ENCODE results near the gene FOXJ3.

The FOXJ3 gene

DNA sequence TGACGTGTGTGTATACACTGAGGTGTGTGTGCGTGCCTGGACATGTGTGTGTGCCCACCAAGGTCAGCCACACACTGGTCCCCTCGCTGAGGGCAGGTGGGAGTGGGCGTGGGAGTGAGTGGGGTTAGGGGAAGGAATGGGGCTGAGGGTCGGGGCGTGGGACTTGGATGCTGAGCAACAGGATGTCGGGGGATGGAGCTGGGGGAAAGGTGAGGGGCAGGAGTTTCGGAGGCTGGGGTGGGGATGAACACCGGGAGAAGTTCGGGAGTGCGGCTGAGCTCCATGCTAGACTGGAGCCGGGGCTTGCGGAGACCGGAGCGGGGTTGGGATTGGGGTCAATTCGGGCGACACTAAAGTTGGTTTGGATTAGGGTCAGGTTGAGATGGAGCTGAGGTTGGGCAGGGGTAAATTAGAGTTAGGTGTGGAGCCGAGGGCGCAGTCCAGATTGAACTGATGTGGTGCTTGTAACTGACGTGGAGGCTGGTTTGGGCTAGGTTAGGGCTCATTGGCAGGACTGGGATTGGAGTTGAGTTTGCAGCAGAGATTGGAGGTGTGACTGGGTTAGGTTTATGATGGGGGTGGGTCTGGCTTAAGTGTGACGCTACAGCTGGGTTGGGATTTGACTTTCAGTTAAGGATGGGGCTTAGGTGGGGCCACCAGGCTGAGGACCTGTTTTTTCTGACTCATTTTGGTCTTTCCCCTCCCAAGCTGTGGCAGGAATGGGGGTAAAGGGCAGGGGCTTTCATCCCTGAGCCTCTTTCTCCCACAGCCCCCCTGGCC lies 167.2 kb downstream of the FOXJ3 start:
- no peak for DNase-seq (ENCODE audit: low read depth in 2 of 2)

DNA sequence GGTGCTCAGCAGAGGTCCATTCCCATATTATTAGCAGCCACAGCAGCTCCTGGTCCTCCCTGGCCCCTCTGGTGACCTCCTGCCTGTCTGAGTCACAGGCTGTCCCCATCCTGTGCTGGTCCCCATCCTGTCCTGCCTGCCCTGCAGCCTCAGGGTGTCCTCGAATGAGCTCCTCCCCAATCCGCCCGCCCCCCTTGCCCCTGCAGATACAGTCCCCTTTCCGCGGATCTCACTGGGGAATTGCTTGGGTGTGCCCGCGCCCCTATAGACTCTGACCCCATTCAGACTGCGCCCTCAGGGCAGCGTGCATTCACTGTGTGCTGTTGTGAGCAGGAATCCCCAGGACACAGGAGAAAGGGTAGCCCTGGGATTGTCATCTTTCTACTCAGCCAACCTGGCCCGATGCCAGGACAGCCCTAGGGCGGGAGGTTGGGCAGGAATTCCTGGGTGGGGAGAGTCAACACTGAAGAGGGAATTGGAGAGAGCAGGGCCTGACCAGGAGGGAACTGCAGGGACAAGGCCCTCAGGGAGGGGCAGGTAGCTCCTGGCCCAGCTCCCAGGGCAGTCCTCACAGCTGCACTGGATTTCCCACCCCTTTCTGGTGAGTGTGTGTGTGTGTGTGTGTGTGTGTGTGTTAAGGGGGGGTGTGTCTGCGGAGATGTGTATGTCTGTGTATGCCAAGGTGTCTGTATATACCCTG lies 169.4 kb downstream of the FOXJ3 start:
- DNase-seq (ENCODE audit: low read depth in 2 of 2) = no peak

DNA sequence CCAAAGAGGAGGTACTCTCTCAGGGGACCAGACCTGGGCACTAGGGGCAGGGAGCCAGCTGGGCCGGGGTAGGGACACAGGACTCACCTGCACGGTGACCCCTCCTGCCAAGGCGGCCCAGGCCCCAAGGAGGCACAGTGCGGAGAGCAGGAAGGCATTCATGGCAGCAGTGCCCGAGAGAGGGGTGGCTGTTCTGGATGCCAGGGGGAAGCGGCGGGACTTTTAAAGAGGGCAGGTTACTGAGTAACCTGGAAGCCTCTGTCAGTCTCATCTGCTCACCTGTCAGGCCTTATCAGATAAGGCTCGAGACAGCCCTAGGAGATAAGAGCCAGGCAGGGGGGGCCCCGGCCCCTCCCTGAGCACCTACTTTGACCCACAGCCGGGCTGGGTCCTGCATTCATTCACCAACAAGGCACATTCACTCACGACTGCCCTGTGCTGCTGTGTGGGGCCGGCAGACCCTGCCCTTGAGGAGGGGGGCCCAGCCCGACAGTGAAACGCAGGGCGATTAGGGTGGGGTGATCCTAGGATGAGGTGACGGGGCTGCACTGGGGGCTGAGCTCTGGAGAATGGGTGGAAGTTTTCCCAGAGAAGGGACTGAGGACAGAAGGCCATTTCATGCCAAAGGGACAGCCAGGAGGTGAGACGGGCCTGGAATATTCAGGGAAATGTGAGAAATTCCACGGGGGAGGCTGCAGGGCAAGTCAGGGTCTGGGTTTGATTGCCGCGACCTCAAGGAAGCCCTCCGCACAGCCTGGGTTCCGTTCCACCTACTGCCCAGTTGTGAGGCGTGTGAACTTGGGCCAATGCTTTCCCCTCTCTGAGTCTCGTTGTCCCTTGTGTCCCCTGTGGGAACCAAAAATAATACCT lies 170.2 kb downstream of the FOXJ3 start, which contains the start of gene GUCA2A:
GUCA2A (minus strand) TSS at position 195 of the 870 bp plus-strand sequence; CDS start at position 162, 33 bp downstream.
- no peak for DNase-seq (ENCODE audit: low read depth in 2 of 2)

DNA sequence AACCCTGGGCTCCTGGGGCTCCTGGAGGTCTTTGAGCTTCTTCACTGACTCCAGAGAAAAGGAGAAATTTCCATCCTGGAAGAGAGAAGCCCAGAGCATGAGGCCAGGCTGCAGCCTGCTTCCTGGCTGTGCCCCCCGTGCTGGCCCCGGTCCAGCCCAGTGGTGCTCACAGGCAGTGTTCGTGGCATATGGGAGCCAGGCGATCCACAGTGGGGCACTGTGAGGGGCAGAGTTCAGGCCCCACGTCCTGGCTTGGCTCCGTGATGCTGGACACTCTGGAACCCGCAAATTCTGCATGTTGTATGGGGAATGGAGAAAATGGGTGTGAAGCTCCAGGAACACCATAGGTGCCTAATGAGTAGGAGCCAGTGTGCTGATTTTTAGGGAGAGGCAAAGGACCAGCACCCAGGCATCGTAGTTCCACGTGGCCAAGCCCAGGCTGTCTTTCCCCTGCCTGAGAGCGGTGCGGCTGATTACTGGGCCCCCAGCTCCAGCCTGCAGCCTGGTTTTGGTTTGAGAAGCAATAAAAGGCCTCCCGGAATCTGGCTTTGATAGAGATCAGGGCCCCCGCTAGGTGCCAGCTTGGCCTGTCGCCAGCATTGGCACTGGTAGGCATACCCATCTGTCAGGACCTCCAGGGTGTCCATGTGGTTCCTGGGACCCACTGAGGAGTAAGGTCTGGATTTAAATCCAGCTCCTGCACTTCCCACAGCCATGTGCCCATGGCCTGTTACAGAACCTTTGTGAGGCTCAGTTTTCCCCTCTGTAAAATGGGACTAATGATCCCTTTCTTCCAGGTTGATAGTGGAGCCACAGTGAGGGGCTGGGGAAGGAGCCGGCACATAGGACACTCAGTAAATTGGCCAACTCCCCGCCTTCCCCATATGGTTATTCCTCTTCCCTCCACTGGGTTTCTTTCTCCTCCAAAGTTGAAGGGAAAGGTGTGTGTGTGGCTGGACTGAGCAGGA lies 171.2 kb downstream of the FOXJ3 start:
- no peak for DNase-seq (ENCODE audit: low read depth in 2 of 2)

DNA sequence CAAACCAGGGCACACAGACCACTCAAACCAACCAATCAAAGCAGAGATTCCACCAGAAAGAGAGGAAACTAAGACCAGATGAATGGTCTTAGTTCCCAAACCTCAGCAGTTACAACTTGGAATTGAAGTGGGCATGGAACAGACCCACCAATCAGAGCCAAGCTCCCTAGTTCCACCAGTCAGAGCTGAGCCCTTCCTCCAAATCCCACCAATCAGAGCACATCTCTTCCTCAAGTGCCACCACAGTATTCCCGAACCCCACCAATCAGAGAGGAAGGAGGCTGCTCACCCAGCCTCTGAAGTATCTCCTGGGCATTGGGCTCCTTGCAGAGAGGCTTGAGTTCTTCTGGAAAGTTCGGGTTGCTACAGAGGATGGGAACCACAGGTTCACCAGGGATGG lies 171.9 kb downstream of the FOXJ3 start:
- DNase-seq (ENCODE audit: low read depth in 2 of 2) = no peak

DNA sequence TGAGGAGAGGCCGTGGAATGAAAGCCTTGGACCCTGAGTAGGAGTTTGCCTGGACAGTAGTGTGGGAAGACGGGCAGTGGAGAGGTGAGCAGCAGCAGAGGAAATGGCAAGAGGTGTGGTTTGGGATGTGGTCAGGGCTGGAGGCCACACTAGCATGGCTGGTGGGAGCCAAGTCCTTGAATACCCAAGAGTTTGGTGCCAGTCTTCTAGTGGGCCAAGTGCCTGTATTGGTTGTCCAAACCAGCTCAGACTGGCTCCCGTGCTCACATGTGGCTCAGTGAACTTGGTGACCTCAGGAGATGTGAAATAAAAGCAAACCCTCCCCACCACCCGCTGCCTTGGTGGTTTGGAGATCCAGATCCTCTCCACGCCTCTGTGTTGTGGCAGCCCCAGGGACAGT lies 172.9 kb downstream of the FOXJ3 start:
- DNase-seq (ENCODE audit: low read depth in 2 of 2) = no peak

DNA sequence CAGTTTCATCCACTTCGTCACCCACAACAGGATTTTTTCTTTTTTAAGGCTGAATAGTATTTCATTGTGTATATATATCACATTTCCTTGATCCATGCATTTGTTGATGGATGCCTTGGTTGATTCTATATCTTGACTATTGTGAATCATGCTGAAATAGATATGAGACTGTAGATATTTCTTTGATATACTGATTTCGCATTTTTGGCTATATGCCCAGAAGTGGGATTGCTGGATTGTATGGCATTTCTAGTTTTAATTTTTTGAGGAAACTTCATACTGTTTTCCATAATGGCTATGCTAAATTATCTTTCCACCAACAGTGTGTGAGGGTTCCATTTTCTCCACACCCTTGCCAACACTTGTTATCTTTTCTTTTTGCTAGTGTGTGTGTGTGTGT lies 176.8 kb downstream of the FOXJ3 start:
- DNase-seq (ENCODE audit: low read depth in 2 of 2) = no peak

DNA sequence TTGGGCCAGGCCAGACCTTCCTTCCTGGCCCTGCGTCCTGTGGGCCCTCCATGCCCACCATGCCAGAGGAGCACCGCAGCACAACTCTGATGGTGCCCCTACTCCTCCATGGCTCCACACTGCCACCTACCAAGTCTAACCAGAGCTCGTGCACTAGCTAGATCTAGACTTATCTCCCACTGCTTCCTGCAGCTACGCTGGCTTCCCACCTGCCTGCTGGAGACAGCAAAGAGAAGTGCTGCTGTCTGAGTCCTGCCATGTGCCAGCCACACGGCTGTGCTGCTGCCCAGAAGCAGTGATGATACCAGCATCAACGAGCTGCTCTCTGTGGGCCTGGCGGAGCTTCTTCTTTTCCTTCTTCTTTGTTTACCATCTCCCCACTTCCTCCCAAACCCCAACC lies 177.4 kb downstream of the FOXJ3 start:
- DNase-seq (ENCODE audit: low read depth in 2 of 2) = no peak

DNA sequence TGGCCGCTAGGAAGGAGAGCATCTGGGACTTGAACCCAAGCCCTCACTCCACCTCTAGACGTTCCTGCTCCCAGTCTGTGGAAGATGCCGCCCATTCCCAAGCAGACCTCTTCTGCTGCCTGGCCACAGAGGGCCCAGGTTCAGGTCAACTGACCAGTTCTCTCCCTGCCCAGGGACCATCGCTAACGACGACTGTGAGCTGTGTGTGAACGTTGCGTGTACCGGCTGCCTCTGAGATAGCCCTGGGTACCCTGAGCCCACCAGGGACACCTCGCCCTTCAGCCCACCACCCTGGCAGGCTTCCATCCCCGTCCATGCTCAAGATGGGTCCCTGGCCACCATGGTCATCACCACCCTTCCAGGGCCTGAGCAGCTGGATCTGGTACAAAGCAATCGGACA lies 179.7 kb downstream of the FOXJ3 start:
- DNase-seq (ENCODE audit: low read depth in 2 of 2) = no peak

DNA sequence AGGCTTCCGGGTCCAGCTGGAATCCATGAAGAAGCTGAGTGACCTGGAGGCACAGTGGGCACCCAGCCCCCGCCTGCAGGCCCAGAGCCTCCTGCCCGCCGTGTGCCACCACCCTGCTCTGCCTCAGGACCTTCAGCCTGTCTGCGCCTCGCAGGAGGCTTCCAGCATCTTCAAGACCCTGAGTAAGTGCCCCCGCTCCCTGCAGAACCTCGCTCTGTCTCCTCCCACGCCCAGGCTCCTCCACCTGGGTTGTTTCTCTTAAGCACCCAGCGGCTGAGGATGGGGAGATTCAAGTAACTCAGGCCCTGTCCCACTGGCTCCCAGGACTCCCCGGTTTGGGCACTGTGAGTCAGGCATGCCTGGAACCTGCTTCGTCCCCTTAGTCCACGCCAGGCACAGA lies 180.3 kb downstream of the FOXJ3 start:
- no peak for DNase-seq (ENCODE audit: low read depth in 2 of 2)

DNA sequence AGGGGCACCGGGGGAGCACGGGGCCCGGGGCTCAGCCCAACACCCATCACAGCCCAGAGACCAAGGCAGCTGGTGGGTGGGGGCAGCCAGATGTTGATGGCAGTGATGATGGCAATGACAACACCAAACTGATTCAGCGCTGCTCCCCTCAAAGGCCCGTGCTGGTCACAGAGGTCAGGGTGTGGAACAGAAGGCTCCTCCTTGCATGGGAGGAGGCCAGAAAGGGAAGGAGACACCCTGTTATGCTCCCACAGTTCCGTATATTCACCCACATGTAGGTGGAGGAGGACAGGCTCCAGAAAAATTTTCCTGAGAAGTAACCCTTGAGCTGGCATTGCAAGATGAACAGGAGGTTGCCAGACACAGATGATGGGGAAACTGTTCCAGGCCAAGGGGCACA lies 181.4 kb downstream of the FOXJ3 start:
- no peak for DNase-seq (ENCODE audit: low read depth in 2 of 2)

DNA sequence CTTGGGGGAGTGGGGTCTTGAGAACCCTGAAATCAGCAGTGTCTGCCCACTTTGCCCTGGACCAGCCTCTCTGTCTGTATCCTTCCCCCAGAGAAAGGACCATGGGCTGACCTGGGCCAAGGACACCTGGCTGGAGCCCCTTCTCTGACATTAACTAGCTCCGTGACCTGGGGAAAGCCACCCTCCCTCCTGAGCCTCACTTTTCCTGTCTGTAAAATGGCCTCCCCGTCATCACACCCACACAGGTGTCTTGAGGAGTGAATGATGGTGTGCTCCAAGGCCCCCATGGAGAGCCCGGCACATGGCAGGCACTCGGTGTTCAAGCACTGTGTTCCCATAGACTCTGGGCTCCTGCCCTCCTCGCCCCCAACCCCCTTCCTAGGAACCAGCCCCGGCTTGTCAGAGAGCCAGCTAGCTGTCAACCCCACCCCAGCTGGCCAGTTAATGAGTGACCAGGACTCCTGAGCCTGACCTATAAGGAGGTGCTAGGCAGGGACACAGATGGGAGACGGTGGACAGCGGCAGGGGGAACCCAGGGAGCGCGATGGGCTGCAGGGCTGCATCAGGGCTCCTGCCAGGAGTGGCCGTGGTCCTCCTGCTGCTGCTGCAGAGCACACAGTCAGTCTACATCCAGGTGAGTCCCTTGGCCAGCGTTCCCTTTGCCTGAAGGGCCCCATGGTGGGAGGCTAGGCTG lies 182.0 kb downstream of the FOXJ3 start, which contains the start of gene GUCA2B:
GUCA2B (plus strand) TSS at position 504 of the 694 bp plus-strand sequence; CDS start at position 545, 41 bp downstream.
- no peak for DNase-seq (ENCODE audit: low read depth in 2 of 2)

DNA sequence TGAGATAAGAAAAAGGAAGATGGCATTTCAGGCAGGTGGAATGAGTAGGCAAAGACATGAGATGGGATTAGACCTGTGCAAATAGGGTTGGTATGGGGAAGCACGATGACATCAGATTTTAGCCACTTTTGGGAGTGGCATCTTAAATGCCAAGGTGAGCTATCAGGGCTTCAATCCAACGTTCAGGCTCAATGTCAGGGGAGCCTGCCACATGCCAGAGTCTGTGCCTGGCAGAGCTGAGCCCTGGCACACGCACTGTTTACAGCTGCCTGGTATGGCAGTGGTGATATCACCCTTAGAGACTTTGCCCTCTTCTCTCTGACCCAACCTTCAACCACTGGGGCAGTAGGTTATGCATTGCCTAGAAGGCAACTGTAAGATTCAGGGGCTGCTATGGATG lies 182.9 kb downstream of the FOXJ3 start:
- no peak for DNase-seq (ENCODE audit: low read depth in 2 of 2)

DNA sequence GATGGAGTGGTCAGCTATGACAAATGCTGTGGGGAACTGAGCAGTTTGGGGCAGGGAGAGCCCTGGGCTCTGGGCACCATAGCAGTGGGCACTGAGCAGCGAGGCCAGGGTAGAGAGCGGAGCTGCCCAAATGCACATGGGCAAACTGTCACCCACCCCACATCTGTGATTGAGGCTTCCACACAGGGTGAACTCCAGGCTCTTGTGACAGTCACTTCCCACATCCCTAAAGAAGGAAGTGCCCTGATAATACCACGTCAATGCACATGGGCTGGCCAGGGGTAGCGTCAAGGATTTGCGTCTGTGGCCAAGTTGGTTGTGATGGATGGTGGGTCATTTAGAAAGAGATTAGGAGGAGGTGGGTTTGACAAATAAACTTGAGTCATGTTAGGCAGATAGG lies 184.4 kb downstream of the FOXJ3 start:
- DNase-seq (ENCODE audit: low read depth in 2 of 2) = no peak

DNA sequence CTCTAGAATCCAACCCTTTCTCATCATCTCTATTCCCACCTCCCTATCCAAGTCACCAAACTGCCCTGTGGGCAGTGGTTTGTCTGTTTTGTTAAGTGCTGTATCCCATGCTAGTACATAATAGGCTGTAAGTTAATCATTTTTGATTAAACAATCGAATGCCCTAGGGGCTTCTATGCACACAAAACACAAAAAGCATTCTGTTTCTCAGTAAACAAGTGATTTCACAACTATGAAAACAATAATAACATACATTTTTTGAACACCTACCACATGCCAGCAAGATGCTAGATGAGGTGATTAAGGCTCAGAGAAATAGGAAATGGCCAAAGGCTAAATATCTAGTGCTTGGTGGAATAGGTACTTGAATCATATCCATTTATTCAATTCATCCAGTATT lies 186.9 kb downstream of the FOXJ3 start:
- DNase-seq (ENCODE audit: low read depth in 2 of 2) = no peak

DNA sequence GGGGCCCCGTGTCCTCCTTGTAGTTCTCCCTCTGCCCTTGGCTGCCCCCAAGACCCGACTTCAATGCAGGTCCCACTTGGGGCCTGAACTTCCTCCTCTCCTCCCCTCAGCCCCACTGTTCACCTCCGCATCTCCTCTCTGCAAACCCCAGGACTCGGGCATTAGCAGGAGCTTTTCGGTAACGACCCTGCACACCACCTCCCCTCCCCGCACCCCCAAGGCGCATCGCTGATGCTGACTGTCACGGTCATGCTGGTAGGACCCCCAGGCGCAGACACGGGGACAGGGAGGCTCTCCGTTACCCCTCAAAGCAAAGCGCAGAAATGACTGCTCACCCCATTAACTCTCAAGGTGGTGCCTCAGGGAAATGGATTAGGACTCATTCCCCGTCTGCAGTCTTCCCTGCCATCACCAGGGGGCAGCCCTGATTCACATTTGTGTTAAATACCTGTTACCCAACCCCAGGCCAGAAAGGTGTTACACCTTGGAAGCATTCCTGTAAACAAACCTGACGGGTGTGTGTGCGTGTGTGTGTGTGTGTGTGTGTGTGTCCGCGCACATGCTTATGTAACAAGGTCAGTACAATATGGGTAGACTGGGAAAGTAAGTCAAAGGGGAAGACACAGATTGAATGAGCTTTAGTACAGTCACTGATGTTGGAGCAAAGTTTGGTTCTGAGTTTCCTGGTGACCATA lies 188.3 kb downstream of the FOXJ3 start:
- peak; percentile 31 to 70 for DNase-seq (ENCODE audit: low read depth in 2 of 2)

DNA sequence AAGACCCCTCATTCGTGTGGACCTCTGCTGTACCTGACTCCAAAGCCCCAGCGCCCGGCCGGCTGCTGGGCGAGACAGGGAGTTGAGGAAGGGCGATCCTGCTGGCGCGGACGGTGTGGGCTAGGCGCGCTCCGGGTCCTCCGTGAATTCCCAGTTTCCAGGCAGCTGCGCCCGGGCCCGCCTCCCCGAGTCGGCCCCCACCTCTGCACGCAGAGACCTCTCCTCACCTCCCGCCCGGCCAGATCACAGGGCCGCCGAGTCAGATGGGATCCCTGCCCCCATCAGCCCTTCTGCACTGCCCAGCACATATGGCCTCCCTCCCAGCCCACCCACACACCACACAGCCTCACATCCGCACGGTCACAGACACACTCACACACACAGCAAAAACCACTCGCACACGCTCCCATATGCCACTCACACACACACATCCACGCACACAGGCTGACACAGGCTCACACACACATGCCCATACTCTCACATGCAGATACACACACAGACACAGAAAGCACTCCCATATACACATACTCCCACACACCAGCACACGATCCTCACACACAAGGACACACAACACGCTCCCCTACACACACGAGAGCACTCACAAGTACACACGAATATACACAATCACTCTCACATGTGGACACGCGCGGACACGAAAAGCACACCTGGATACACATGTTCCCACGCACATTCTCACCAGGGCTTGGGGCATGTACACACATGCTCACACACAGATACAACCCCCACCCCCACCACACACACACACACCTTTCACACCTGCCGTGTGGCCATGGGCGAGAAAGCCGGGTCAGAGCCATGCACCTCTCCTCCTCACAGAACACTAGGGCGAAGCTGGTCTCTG lies 189.0 kb downstream of the FOXJ3 start:
- DNase-seq (ENCODE audit: low read depth in 2 of 2) = no peak

DNA sequence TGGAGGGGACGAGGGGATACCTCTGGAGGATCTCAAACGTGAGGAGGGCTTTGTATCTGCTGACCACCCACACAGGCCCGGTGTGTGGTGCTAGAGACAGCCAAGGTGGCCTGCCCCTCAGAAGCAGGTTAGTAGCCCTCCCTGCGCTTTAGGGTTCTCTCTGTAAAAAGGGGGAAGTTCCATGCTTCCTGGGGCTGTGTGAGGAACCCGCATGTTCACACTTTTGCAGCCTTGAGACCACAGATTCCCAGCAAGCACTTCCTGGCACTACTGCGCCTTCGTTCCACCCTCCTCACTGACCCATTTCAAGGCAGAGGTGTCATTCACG lies 189.7 kb downstream of the FOXJ3 start:
- DNase-seq (ENCODE audit: low read depth in 2 of 2) = no peak
